GM19452 (cell line): ENCODE results near the gene GRIK1.

Source experiments
- ATAC-seq: cut with Tn5 transposase; IDR thresholded peaks from one replicate; pipeline ENCODE4 v1.9.1; 2021; ENCODE audit not compliant: unreplicated experiment

Gene GRIK1

GRCh38 chr21:29648710-29649240, 291.0 kb downstream of the GRIK1 start:
- ATAC-seq, result no peak

- ATAC-seq, result no peak
Observed at GRCh38 chr21:29647353-29647781, 292.4 kb downstream of the GRIK1 start.

- ATAC-seq, result no peak
Observed at GRCh38 chr21:29645666-29646553, 293.9 kb downstream of the GRIK1 start.

- no peak for ATAC-seq
Observed at GRCh38 chr21:29643289-29643688, 296.5 kb downstream of the GRIK1 start.

- no peak for ATAC-seq
Observed at GRCh38 chr21:29642551-29643245, 297.1 kb downstream of the GRIK1 start.

GRCh38 chr21:29641635-29642550, 297.9 kb downstream of the GRIK1 start:
- ATAC-seq, result no peak

GRCh38 chr21:29641001-29641634, 298.7 kb downstream of the GRIK1 start:
- ATAC-seq, result no peak

GRCh38 chr21:29640080-29640508, 299.7 kb downstream of the GRIK1 start:
- ATAC-seq, result peak; percentile 56

- peak; percentile 45 for ATAC-seq
Observed at GRCh38 chr21:29639366-29640079, 300.3 kb downstream of the GRIK1 start.

- no peak for ATAC-seq
Observed at GRCh38 chr21:29638761-29639327, 301.0 kb downstream of the GRIK1 start.

GRCh38 chr21:29638138-29638537, 301.7 kb downstream of the GRIK1 start:
- ATAC-seq, result no peak

GRCh38 chr21:29637553-29637952, 302.2 kb downstream of the GRIK1 start:
- no peak for ATAC-seq

- no peak for ATAC-seq
Observed at GRCh38 chr21:29637134-29637533, 302.7 kb downstream of the GRIK1 start.

- no peak for ATAC-seq
Observed at GRCh38 chr21:29634418-29634817, 305.4 kb downstream of the GRIK1 start.

- ATAC-seq, result no peak
Observed at GRCh38 chr21:29633756-29634155, 306.0 kb downstream of the GRIK1 start.

- no peak for ATAC-seq
Observed at GRCh38 chr21:29630441-29630840, 309.4 kb downstream of the GRIK1 start.

- ATAC-seq, result no peak
Observed at GRCh38 chr21:29627905-29628304, 311.9 kb downstream of the GRIK1 start.

- no peak for ATAC-seq
Observed at GRCh38 chr21:29626801-29627470, 312.9 kb downstream of the GRIK1 start.

GRCh38 chr21:29625990-29626389, 313.8 kb downstream of the GRIK1 start:
- no peak for ATAC-seq
